G401 (cell line): ENCODE measurements around the gene STK24. TPM values are rescaled to one million over a fixed set of nuclear protein-coding genes. Genes with fewer than 3 reads are reported as not detected.

Experiments
- DNase-seq: peaks from one replicate; pipeline ENCODE4 v3.0.0-alpha.2; 2015; ENCODE audit warnings: low spot score
- in situ Hi-C: cut with HindIII; loops from 2 replicates; pipeline ENCODE4 v1.10.0; 2016; ENCODE audit warnings: low sequenced_read_pairs, mixed read lengths
- total RNA-seq: library from RNA; depleted of rRNA; stranded (reverse); fragments of >200 nt; shearing (Covaris generic); gene quantifications from 2 replicates; pipeline ENCODE4 v1.2.3, GENCODE V29; 2014

The STK24 gene
- total RNA-seq, 1 experiment from 2014 or later, result 96.3 TPM

DNA sequence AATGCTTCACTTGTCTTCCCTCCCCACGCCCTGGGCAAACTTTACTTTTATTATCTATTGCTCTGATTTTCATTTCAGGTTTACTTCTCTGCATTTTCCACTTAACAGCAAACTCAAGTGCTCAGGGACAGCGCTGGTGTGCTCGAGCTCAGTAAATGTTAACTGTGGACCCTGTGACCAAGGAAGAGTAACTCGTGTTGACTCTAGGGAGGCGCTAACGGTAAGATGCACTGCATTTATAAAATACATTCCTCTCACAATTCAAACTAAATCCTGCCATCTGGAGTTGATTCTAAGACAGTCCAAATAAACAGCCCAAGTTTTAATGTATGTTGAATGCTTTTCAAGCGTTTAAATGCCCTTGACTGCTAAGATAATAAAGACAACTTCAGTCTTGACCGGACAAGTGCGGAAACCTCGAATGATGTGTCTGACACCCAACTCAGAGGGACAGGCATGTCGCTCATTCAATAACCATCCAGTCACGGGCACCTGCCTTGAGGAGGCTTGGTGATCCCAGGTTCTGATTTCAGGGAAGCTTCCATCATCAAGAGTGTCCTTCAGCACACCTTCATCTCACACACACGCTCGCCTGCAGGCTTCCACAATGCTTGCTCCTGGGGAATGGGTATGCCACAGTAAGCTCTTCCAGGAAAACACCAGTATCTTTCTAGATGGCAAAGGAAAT lies 93.2 kb downstream of the STK24 start:
- in situ Hi-C loops, result loop anchor here (5.0 kb wide), 1 partner anchor 189 kb away; no protein-coding TSS in a partner anchor
- DNase-seq, result no peak

- in situ Hi-C loops, result loop anchor here (5.0 kb wide), 1 partner anchor 190 kb away; no protein-coding TSS in a partner anchor
- no peak for DNase-seq
Measured at GRCh38 chr13:98482476-98483444, 94.1 kb downstream of the STK24 start.

GRCh38 chr13:98480915-98481877 lies 95.7 kb downstream of the STK24 start:
- in situ Hi-C loops, result loop anchor here (5.0 kb wide), 1 partner anchor 191 kb away; no protein-coding TSS in a partner anchor
- DNase-seq, result no peak

DNA sequence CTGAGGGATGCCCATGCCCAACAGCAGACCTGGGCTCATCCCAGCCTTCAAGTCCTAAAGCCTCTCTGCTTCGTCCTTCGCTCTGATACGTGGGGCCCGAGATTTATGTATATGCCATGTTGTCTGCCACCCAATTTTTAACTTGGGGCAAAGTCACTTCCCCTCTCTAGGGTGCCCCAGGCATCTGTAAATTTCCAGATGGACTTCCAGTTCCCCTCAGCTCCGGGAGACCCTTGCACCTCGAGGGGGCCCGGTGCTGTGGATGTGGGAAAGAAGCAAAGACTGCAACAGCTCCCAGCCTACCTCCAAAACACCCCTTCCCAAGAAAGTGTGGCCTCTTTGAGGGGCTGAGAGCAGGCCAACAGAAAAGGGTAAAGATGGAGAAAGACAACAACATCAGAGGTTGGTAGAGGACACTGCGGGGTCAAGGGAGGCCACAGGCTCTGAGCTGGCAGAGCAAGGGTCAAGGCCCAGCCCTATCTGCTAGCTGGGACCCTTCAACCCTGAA lies 97.4 kb downstream of the STK24 start:
- in situ Hi-C loops, result loop anchor here (5.0 kb wide), 1 partner anchor 193 kb away; no protein-coding TSS in a partner anchor
- DNase-seq, result no peak

DNA sequence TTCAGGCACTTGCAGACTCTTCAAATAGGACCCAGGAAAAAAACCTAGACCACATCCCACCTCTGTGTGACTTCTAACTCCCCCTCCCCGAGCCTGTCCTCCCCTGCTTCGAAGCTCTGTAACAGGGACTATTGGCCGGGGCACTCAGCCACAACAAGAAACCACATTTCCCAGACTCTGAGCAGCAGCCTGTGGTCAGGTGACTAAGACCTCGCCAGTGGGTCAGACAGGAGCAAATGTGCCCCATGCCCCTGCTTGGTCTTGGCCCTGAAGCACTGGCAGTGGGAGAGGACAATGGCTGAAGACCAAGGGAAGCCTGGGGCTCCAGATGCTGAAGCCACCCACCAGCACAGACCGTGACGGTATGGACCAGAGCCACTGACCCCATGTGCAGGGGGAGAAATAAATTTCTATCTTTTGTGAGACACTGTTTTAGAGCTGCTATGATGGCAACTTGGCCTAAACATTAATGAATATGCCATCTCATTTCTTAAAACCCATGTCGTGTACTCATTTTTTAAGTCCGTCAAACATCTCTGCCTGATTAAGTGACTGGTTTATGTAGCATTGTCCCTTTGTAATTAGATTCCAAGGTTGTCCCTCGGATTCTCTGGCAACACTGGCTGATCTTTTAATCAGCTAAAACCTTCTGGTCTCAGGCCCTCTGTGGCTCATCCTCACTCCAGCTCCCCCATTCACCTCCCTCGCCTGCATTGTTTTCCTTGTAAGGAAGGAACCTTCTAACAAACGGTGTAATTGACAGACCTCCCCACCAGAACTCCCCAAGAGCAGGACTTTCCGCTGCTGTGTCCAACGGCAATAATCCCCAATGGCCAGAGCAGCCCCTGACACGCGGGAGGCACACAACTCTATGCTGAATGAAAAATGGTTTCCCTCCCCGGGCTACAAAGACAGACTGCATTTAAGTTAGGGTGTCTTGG lies 98.4 kb downstream of the STK24 start:
- in situ Hi-C loops, result no loop called here
- no peak for DNase-seq

DNA sequence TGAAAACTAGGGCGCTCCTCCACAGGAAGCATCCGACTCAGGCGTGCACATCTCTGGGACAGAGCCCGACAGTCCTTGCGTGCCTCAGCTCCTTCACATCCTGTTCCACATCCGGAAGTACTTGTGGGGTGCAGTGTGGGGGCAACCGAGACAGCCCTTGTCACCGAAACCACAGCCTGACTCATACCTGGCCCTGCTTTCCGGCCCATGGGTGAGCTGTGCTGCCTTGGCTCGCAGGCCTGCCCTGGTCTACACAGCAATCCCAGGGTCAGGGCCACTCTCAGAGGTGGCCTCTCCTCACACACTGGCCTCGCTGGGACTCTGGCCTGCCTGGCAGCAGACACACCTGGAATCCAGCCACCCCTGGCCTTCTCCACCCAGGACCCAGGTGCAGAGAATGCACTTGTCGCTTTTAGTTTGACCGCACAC lies 100.4 kb downstream of the STK24 start:
- in situ Hi-C loops, result no loop called here
- peak; percentile 35 for DNase-seq

- in situ Hi-C loops, result no loop called here
- no peak for DNase-seq
Measured at GRCh38 chr13:98476106-98476505, 100.8 kb downstream of the STK24 start.

DNA sequence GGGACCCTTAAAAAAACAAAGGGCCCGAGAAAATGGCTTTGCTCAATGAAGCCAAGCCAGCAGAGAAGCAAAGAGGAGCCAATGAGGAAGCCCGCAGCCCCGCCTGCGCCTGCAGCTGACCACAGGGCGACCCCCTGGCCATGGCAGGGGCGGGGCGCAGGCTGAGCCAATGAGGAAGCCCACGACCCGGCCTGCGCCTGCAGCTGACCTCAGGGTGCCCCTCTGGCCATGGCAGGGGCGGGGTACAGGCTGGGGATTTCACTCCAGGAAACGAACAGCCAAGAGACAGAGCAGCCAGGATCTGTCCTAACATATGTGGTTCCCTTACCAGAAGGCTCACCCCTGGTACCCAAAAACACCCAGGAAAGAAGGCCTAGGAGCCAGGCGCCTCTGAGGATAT lies 101.4 kb downstream of the STK24 start:
- in situ Hi-C loops, result no loop called here
- DNase-seq, result peak; percentile 32

GRCh38 chr13:98474761-98475160 lies 102.1 kb downstream of the STK24 start:
- no peak for DNase-seq
- in situ Hi-C loops, result no loop called here

DNA sequence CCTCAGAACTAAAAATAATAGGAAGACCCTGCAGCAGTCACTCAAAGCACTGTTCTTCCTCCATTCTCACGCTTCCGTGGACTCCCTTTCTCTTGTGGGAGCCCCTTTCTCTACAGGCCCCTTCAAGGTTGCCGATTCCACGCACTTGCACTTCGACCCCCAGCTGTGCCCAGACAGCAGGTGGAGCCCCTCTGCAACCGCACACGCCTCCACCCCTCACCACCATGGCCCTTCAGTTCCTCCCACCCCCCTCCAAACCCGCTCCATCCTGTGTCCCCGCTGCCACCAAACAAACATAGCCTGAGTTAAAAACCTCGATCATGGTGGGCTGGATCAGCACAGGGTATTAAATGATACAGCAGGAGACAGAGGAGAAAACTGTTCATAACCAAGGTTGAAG lies 102.6 kb downstream of the STK24 start:
- no peak for DNase-seq
- in situ Hi-C loops, result no loop called here

DNA sequence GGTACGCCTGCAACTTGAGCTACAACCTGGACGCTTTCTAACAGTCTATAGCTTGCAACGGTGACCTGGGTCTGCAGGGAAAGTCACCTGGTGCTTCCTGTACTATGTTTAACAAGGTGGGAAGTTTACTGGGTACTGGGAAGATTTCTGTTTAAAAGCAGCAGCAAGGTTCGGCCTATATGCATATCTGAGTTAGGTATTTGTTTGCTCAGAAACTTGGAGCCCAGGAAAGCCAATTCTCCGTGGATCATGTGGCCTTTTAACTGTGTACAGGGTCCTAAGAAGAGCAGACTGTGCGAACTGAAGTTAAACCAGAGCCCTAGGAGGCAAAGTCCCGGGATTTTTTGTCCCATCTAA lies 103.1 kb downstream of the STK24 start:
- DNase-seq, result no peak
- in situ Hi-C loops, result no loop called here

GRCh38 chr13:98473135-98473787 lies 103.6 kb downstream of the STK24 start:
- in situ Hi-C loops, result no loop called here
- DNase-seq, result no peak

GRCh38 chr13:98471934-98472333 lies 105.0 kb downstream of the STK24 start:
- no peak for DNase-seq
- in situ Hi-C loops, result no loop called here

DNA sequence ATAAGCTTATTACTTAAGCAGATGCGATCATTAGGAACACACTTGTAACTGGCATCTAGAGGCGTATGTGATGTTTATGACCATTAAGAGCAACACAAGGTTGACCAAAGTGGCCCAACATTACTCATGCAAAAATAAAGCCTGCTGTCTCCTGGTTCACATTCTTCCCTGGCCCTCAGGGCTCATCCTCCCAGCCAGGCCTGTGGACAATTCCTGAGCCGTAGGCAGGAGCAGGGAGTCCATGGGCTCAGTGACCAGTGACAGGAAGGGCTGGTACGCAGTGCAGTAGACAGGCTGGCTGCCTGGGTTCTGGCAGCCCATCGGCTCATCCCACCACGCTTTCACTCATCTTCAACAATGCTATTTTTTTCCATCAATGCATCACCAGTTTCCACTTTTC lies 106.0 kb downstream of the STK24 start:
- DNase-seq, result no peak
- in situ Hi-C loops, result no loop called here

DNA sequence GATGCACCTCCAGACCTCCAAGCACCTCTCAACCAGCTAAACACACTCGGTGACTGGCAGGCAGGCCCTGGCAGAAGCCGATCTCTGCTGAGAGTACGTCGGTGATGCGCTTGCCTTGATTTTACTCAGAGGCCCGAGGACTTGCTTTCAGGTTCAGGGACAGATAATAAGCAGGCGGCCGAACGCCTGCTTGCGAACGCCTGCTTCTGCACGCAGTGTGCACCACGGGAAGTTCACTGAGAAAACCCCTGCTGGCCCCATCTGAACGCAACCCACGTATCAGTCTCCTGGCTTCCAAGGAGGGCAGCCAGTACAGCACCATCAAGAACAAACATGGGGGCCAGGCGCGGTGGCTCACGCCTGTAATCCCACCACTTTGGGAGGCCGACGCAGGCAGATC lies 108.0 kb downstream of the STK24 start:
- in situ Hi-C loops, result no loop called here
- no peak for DNase-seq

- in situ Hi-C loops, result no loop called here
- DNase-seq, result peak; percentile 34
Measured at GRCh38 chr13:98468361-98468760, 108.5 kb downstream of the STK24 start.

- in situ Hi-C loops, result no loop called here
Measured at GRCh38 chr13:98467263-98467985, 109.5 kb downstream of the STK24 start.

More at GRCh38 chr13:98467263-98467985, 109.5 kb downstream of the STK24 start:
- DNase-seq, result no peak
